ENCODE measurements around the gene AACS. TPM values are rescaled to one million over a fixed set of nuclear protein-coding genes. Genes with fewer than 3 reads are reported as not detected.

Gene AACS
- total RNA-seq, 1 experiment from 2014 or later, result 54.0 TPM

GRCh38 chr12:125032466-125033152, 32.6 kb upstream of the AACS start:
- TF ChIP-seq JUN (CRISPR knock-in tag; IDR thresholded peaks at IDR 0.05) (no peak), ZNF532 (CRISPR knock-in tag; IDR thresholded peaks at IDR 0.05; ENCODE audit: borderline replicate concordance) (no peak), OVOL2 (CRISPR knock-in tag; IDR thresholded peaks at IDR 0.05; ENCODE audit: borderline replicate concordance) (no peak), JAZF1 (CRISPR knock-in tag; IDR thresholded peaks at IDR 0.05) (no peak), MXD4 (CRISPR knock-in tag; IDR thresholded peaks at IDR 0.05; ENCODE audit: borderline replicate concordance) (no peak), ZNF416 (CRISPR knock-in tag; IDR thresholded peaks at IDR 0.05) (no peak), CREB1 (CRISPR knock-in tag; IDR thresholded peaks at IDR 0.05) (no peak), MAX (CRISPR knock-in tag; IDR thresholded peaks at IDR 0.05) (no peak), RELA (CRISPR knock-in tag; IDR thresholded peaks at IDR 0.05; ENCODE audit: borderline replicate concordance) (no peak), ZNF671 (CRISPR knock-in tag; IDR thresholded peaks at IDR 0.05) (no peak), EMX1 (CRISPR knock-in tag; IDR thresholded peaks at IDR 0.05) (no peak), NFYB (CRISPR knock-in tag; conservative IDR thresholded peaks at IDR 0.05; ENCODE audit: low read depth) (no peak), CTCF (IDR thresholded peaks at IDR 0.05) (no peak), GRHL2 (CRISPR knock-in tag; IDR thresholded peaks at IDR 0.05; ENCODE audit: insufficient replicate concordance, severe bottlenecking) (no peak), RORB (CRISPR knock-in tag; IDR thresholded peaks at IDR 0.05) (no peak), ZNF219 (CRISPR knock-in tag; IDR thresholded peaks at IDR 0.05; ENCODE audit: borderline replicate concordance) (no peak), AFF4 (CRISPR knock-in tag; IDR thresholded peaks at IDR 0.05; ENCODE audit: borderline replicate concordance) (no peak), ZBTB43 (CRISPR knock-in tag; IDR thresholded peaks at IDR 0.05) (no peak)
- H3K9me3 Mint-ChIP-seq, result peaks cover 11% of the 10 kb centered on the region
- CTCF ChIA-PET, result interaction anchor here (1.1 kb wide), 1 partner anchor 93 kb away, joined by 3 read pairs; no protein-coding TSS in a partner anchor

More at GRCh38 chr12:125032466-125033152, 32.6 kb upstream of the AACS start:
- POLR2A ChIA-PET, result no interaction called here
- ATAC-seq (no peak), DNase-seq (ENCODE audit: low spot score) (no peak)
- H3K4me1 Mint-ChIP-seq, result peaks cover 8% of the 10 kb centered on the region
- H3K27ac Mint-ChIP-seq, result peak overlapping the region; percentile 12; the same call in 1 of the 2 replicates
- no peak overlapping the region for H3K4me3 Mint-ChIP-seq
- H3K27me3 Mint-ChIP-seq (ENCODE audit: low read depth), result no peaks in the 10 kb centered on the region
- H3K36me3 Mint-ChIP-seq, result peaks cover 7% of the 10 kb centered on the region

Measured in WTC11 (cell line).